ENCODE results near the gene FANK1. TPM values are rescaled to one million over a fixed set of nuclear protein-coding genes. Genes with fewer than 3 reads are reported as not detected.
"Not testable (repeated sequence)": the region's sequence is repeated elsewhere in the genome, so short reads cannot be mapped to it uniquely, and the experiment has no call there.

Gene FANK1
- total and polyA plus RNA-seq, 2 donors from 2014 or later, result 8.6 to 13.4 TPM

- FAIRE-seq (no peak), DNase-seq (no peak)
- no peaks in the 10 kb centered on the region for H3K27me3 ChIP-seq (ENCODE audit: control insufficient read depth, insufficient read depth, low read length)
- no peak overlapping the region for H3K4me3 ChIP-seq (ENCODE audit: low read length in 3 of 3)
- H3K36me3 ChIP-seq (ENCODE audit: control insufficient read depth in 2 of 3, insufficient read depth in 3 of 3, low read length in 3 of 3), result no peaks in the 10 kb centered on the region
- no peak for TF ChIP-seq CTCF (IDR thresholded peaks at IDR 0.05; ENCODE audit: borderline replicate concordance, extremely low read depth, insufficient read depth)
- intact Hi-C loops (cut with DNase I), result no loop called here
- H3K9ac ChIP-seq (ENCODE audit: low read length in 3 of 3), result no peak overlapping the region
- H3K4me1 ChIP-seq (ENCODE audit: control insufficient read depth in 2 of 3, insufficient read depth in 2 of 3, low read depth in 1 of 3, low read length in 3 of 3), result peaks cover 0 to 17% (median 15%) of the 10 kb centered on the region in 3 donors
- H3K9me3 ChIP-seq (ENCODE audit: control insufficient read depth in 2 of 3, insufficient read depth in 1 of 3, low read length in 3 of 3), result no peaks in the 10 kb centered on the region
- no peak overlapping the region for H3K27ac ChIP-seq (ENCODE audit: low read depth in 2 of 2, low read length in 2 of 2)
Measured at GRCh38 chr10:126046831-126047230, 150.5 kb downstream of the FANK1 start.

- intact Hi-C loops (cut with DNase I), result not testable (repeated sequence)
Measured at GRCh38 chr10:126047749-126048148, 151.4 kb downstream of the FANK1 start.

DNA sequence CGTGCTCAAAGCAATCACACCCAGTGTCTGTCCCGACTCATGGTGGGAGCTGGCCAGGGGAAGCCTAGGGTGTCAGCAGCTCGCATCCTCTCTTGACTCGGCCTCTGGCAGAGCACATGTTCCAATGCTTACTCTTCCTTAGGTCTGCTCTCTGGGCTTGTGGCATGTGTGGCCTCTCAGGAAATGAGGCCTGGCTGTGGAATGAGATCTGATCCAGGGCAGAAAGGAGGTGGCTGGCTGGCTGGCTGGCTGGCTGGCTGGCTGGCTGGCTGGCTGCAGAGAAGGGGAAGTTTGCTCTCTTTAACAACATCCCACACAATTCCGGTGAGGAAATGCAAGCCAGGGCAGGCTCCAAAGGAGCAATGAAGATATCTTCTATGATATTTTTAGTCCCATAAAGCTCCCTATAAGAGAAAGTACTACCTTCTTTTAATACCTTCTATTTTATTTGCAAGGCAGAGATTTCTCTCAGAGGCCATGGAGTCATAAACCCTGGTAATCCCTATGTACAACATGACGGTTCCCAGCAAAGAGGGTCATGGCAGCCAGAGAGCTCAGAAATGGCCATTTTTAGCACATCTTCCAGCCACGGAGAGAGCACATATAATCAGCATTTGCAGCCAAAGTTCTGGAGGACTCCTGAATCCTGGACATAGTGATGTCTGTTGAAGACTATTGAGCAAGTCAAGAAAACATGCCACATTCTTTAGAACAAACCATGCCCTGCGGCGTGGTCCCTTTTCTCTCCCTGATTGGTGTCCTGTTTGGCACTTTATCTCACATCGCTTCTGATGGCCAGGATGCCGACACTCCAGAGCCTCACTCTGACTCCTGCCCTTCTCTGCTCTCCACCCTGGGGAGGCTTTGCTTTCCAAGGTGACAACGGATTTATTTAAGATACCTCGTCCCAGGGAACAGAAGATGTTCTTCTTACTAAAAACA, 153.7 kb downstream of the FANK1 start:
- H3K27me3 ChIP-seq (ENCODE audit: control insufficient read depth, insufficient read depth, low read length), result no peaks in the 10 kb centered on the region
- no peak overlapping the region for H3K9ac ChIP-seq (ENCODE audit: low read length in 3 of 3)
- H3K4me3 ChIP-seq (ENCODE audit: low read length in 3 of 3), result no peak overlapping the region
- H3K36me3 ChIP-seq (ENCODE audit: control insufficient read depth in 2 of 3, insufficient read depth in 3 of 3, low read length in 3 of 3), result no peaks in the 10 kb centered on the region
- DNase-seq (peak in 3 of 5 donors; percentile 27 to 59 (median 37)), FAIRE-seq (no peak)
- H3K4me1 ChIP-seq (ENCODE audit: control insufficient read depth in 2 of 3, insufficient read depth in 2 of 3, low read depth in 1 of 3, low read length in 3 of 3), result peaks cover 0 to 8% (median 7%) of the 10 kb centered on the region in 3 donors
- no peaks in the 10 kb centered on the region for H3K9me3 ChIP-seq (ENCODE audit: control insufficient read depth in 2 of 3, insufficient read depth in 1 of 3, low read length in 3 of 3)
- no peak for TF ChIP-seq CTCF (IDR thresholded peaks at IDR 0.05; ENCODE audit: borderline replicate concordance, extremely low read depth, insufficient read depth)
- H3K27ac ChIP-seq (ENCODE audit: low read depth in 2 of 2, low read length in 2 of 2), result no peak overlapping the region
- intact Hi-C loops (cut with DNase I), result no loop called here

More at GRCh38 chr10:126047749-126048148, 151.4 kb downstream of the FANK1 start:
- not testable (repeated sequence) for H3K4me1 ChIP-seq (ENCODE audit: control insufficient read depth in 2 of 3, insufficient read depth in 2 of 3, low read depth in 1 of 3, low read length in 3 of 3); H3K27ac ChIP-seq (ENCODE audit: low read depth in 2 of 2, low read length in 2 of 2); H3K9ac ChIP-seq (ENCODE audit: low read length in 3 of 3); H3K27me3 ChIP-seq (ENCODE audit: control insufficient read depth, insufficient read depth, low read length); H3K9me3 ChIP-seq (ENCODE audit: control insufficient read depth in 2 of 3, insufficient read depth in 1 of 3, low read length in 3 of 3); FAIRE-seq; H3K4me3 ChIP-seq (ENCODE audit: low read length in 3 of 3); H3K36me3 ChIP-seq (ENCODE audit: control insufficient read depth in 2 of 3, insufficient read depth in 3 of 3, low read length in 3 of 3); DNase-seq

- Histone ChIP-seq H3K4me3 (ENCODE audit: low read length in 3 of 3) (no peak overlapping the region), H3K9ac (ENCODE audit: low read length in 3 of 3) (no peak overlapping the region), H3K27me3 (ENCODE audit: control insufficient read depth, insufficient read depth, low read length) (no peaks in the 10 kb centered on the region), H3K4me1 (ENCODE audit: control insufficient read depth in 2 of 3, insufficient read depth in 2 of 3, low read depth in 1 of 3, low read length in 3 of 3) (peaks cover 0 to 8% (median 7%) of the 10 kb centered on the region in 3 donors), H3K9me3 (ENCODE audit: control insufficient read depth in 2 of 3, insufficient read depth in 1 of 3, low read length in 3 of 3) (no peaks in the 10 kb centered on the region), H3K36me3 (ENCODE audit: control insufficient read depth in 2 of 3, insufficient read depth in 3 of 3, low read length in 3 of 3) (no peaks in the 10 kb centered on the region), H3K27ac (ENCODE audit: low read depth in 2 of 2, low read length in 2 of 2) (no peak overlapping the region)
- DNase-seq (no peak), FAIRE-seq (no peak)
- intact Hi-C loops (cut with DNase I), result no loop called here
- no peak for TF ChIP-seq CTCF (IDR thresholded peaks at IDR 0.05; ENCODE audit: borderline replicate concordance, extremely low read depth, insufficient read depth)
Measured at GRCh38 chr10:126052171-126052570, 155.8 kb downstream of the FANK1 start.

All from kidney (tissue), 14 donors.